Neural cell (in vitro differentiated cells): ENCODE data around the gene HOXB5.

ENCODE experiments used
- CTCF ChIP-seq: fragments of 450-650 bp; IDR thresholded peaks from 2 replicates; pipeline ENCODE4 v1.5.1; 2014; ENCODE audit warnings: antibody characterized with exemption, mild to moderate bottlenecking, moderate library complexity; ENCODE audit not compliant: poor library complexity, severe bottlenecking
- MXI1 ChIP-seq: fragments of 450-650 bp; conservative IDR thresholded peaks from 2 replicates; pipeline ENCODE4 v1.6.1; 2014; ENCODE audit warnings: antibody characterized with exemption, mild to moderate bottlenecking; ENCODE audit not compliant: poor library complexity, severe bottlenecking

GRCh38 chr17:48603959-48604769 lies 10.6 kb upstream of the HOXB5 start:
- TF ChIP-seq CTCF (no peak), MXI1 (no peak)
